IMR-90 (cell line): ENCODE results near the gene LTN1. TPM values are rescaled to one million over a fixed set of nuclear protein-coding genes. Genes with fewer than 3 reads are reported as not detected.

Source experiments
- ATAC-seq: fragments of 200-7000 bp; cut with Tn5 transposase; 2 replicates; pipeline ENCODE4 v1.9.1; 2020; ENCODE audit warnings: low read depth, mild to moderate bottlenecking, moderate library complexity
- BruUV-seq: library from RNA; stranded (reverse); fragments of 400-500 nt; replicated peaks from 2 replicates; lab custom pipeline; 2021; lab: Mats Ljungman, UMichigan
- CTCF ChIA-PET: fragments of 300-600 bp; formaldehyde crosslinking; extraction: SDS; loops from one replicate; lab custom pipeline; 2021; ENCODE audit warnings: antibody characterized with exemption; lab: Yijun Ruan, JAX
- POLR2A ChIA-PET: fragments of 300-600 bp; sonication (Branson Sonifier 250); formaldehyde crosslinking; loops from one replicate; lab custom pipeline; 2022; ENCODE audit warnings: antibody characterized with exemption; ENCODE audit not compliant: unreplicated experiment; lab: Charles Lee
- DNase-seq: peaks from one replicate; pipeline ENCODE4 v3.0.0; 2013
- H2AFZ ChIP-seq: replicated peaks from 2 replicates; pipeline ENCODE3; 2013; ENCODE audit warnings: low read length, mild to moderate bottlenecking; ENCODE audit not compliant: poor library complexity
- H2AK5ac ChIP-seq: 2 replicates; pipeline ENCODE4 v1.6.1; 2013; ENCODE audit warnings: low read depth, low read length, inconsistent platforms
- H2AK9ac ChIP-seq: replicated peaks from 2 replicates; pipeline ENCODE3; 2013; ENCODE audit warnings: mild to moderate bottlenecking, low read depth, low read length, moderate library complexity; ENCODE audit not compliant: poor library complexity
- H2BK120ac ChIP-seq: 2 replicates; pipeline ENCODE4 v1.6.1; 2013; ENCODE audit warnings: low read depth, low read length, inconsistent platforms
- H2BK15ac ChIP-seq: 3 replicates; pipeline ENCODE4 v1.6.1; 2013; ENCODE audit warnings: low read depth, low read length, inconsistent platforms
- H2BK20ac ChIP-seq: 2 replicates; pipeline ENCODE4 v1.6.1; 2013; ENCODE audit warnings: low read depth, mild to moderate bottlenecking, inconsistent platforms, low read length, moderate library complexity
- H2BK5ac ChIP-seq: 2 replicates; pipeline ENCODE4 v1.6.1; 2013; ENCODE audit warnings: mild to moderate bottlenecking, low read depth, low read length, inconsistent platforms; ENCODE audit not compliant: poor library complexity, severe bottlenecking
- H3K14ac ChIP-seq: replicated peaks from 2 replicates; pipeline ENCODE4 v1.6.1; 2013; ENCODE audit warnings: low read depth, low read length, inconsistent platforms
- H3K18ac ChIP-seq: 2 replicates; pipeline ENCODE4 v1.6.1; 2013; ENCODE audit warnings: low read depth, low read length, control low read depth
- H3K23ac ChIP-seq: 2 replicates; pipeline ENCODE4 v1.6.1; 2013; ENCODE audit warnings: low read depth, low read length, inconsistent platforms
- H3K27ac ChIP-seq: 2 replicates; pipeline ENCODE4 v1.5.1; 2013; ENCODE audit warnings: mild to moderate bottlenecking, control low read depth, low read length; ENCODE audit not compliant: insufficient read depth
- H3K27me3 ChIP-seq: 2 replicates; pipeline ENCODE4 v1.6.1; 2013; ENCODE audit warnings: low read length; ENCODE audit not compliant: control insufficient read depth, insufficient read depth
- H3K36me3 ChIP-seq: 2 replicates; pipeline ENCODE4 v1.6.1; 2013; ENCODE audit warnings: low read length, mixed read lengths; ENCODE audit not compliant: control insufficient read depth, insufficient read depth
- H3K4ac ChIP-seq: 2 replicates; pipeline ENCODE4 v1.6.1; 2013; ENCODE audit warnings: low read depth, low read length, inconsistent platforms
- H3K4me1 ChIP-seq: 2 replicates; pipeline ENCODE4 v1.6.1; 2013; ENCODE audit warnings: low read length, mixed read lengths; ENCODE audit not compliant: control insufficient read depth, insufficient read depth
- H3K4me2 ChIP-seq: 2 replicates; pipeline ENCODE4 v1.6.1; 2013; ENCODE audit warnings: low read depth, mild to moderate bottlenecking, control low read depth, low read length, moderate library complexity
- H3K4me3 ChIP-seq: 2 replicates; pipeline ENCODE4 v1.5.1; 2013; ENCODE audit warnings: low read depth, mild to moderate bottlenecking, control low read depth, low read length, moderate library complexity; ENCODE audit not compliant: insufficient read depth
- H3K56ac ChIP-seq: 2 replicates; pipeline ENCODE4 v1.6.1; 2013; ENCODE audit warnings: low read length, inconsistent platforms; ENCODE audit not compliant: insufficient read depth; ENCODE audit errors: extremely low read depth
- H3K79me1 ChIP-seq, 2 experiments: 2 replicates each; pipeline ENCODE4 v1.6.1; 2013; ENCODE audit warnings: low read length in 2 of 2, inconsistent platforms in 1 of 2, low read depth in 1 of 2
- H3K9ac ChIP-seq: 2 replicates; pipeline ENCODE4 v1.6.1; 2013; ENCODE audit warnings: low read depth, low read length, control low read depth
- H3K9me1 ChIP-seq: 2 replicates; pipeline ENCODE4 v1.6.1; 2013; ENCODE audit warnings: low read length, inconsistent platforms; ENCODE audit not compliant: insufficient read depth
- H3K9me3 ChIP-seq: 2 replicates; pipeline ENCODE4 v1.6.1; 2013; ENCODE audit warnings: low read length; ENCODE audit not compliant: control insufficient read depth, insufficient read depth
- H4K20me1 ChIP-seq: 2 replicates; pipeline ENCODE4 v1.6.1; 2013; ENCODE audit warnings: low read length, inconsistent platforms; ENCODE audit not compliant: insufficient read depth
- H4K5ac ChIP-seq: 2 replicates; pipeline ENCODE4 v1.6.1; 2013; ENCODE audit warnings: mild to moderate bottlenecking, low read depth, low read length, control low read depth
- H4K8ac ChIP-seq, 2 experiments: 2 replicates each; pipeline ENCODE4 v1.6.1; 2013; ENCODE audit warnings: low read depth in 2 of 2, low read length in 2 of 2, control low read depth in 1 of 2, inconsistent platforms in 1 of 2
- H4K91ac ChIP-seq: 2 replicates; pipeline ENCODE4 v1.6.1; 2013; ENCODE audit warnings: low read depth, low read length, inconsistent platforms; ENCODE audit not compliant: insufficient read depth
- MAZ ChIP-seq: IDR thresholded peaks from 2 replicates; pipeline ENCODE4 v1.6.1; 2012; ENCODE audit warnings: low read depth, mild to moderate bottlenecking, low read length, improper control_type of control experiment, moderate library complexity, borderline replicate concordance
- RFX5 ChIP-seq: IDR thresholded peaks from 2 replicates; pipeline ENCODE4 v1.8.0; 2012; ENCODE audit warnings: low read depth, mild to moderate bottlenecking, low read length, moderate library complexity
- SMC3 ChIP-seq: fragments of 150-350 bp; IDR thresholded peaks from 2 replicates; pipeline ENCODE4 v1.6.1; 2016; ENCODE audit warnings: low read depth, mild to moderate bottlenecking, antibody characterized with exemption, low read length, moderate library complexity
- WGBS, 2 experiments: methylation state at CpG; one replicate each; pipeline versions ENCODE4 v1.1.5 to v1.1.7; 2013; ENCODE audit warnings: missing lambda C conversion rate in 2 of 2; ENCODE audit not compliant: insufficient read length in 1 of 2; ENCODE audit errors: extremely low coverage in 2 of 2; 5-methylcytosine and 5-hydroxymethylcytosine counted together
- dilution Hi-C: fragments of 300-500 bp; cut with HindIII; formaldehyde crosslinking; loops from one replicate; pipeline ENCODE4 v1.14.3; 2018; ENCODE audit warnings: low sequenced_read_pairs; ENCODE audit not compliant: unreplicated experiment
- in situ Hi-C: fragments of 300-500 bp; cut with MboI; formaldehyde crosslinking; loops from 3 replicates; pipeline ENCODE4 v1.14.3; 2019; ENCODE audit warnings: low sequenced_read_pairs, inconsistent platforms, mixed read lengths
- intact Hi-C: fragments of 100-400 bp; cut with micrococcal nuclease; formaldehyde crosslinking; loops from 2 replicates; pipeline ENCODE4 v1.10.0; 2022
- polyA plus RNA-seq, 3 experiments: library from polyadenylated mRNA; depleted of rRNA; stranded (reverse); fragments of >200 nt; gene quantifications; 2 replicates each; pipeline ENCODE4 v1.2.3, GENCODE V29; 2012; ENCODE audit warnings: low replicate concordance in 1 of 3
- total RNA-seq: library from RNA; depleted of rRNA; stranded (reverse); fragments of >200 nt; gene quantifications from 2 replicates; pipeline ENCODE4 v1.2.3, GENCODE V29; 2012
- TF ChIP-seq, protein P1 (sequence below): conservative IDR thresholded peaks from 2 replicates; pipeline ENCODE4 v1.5.1; 2012; ENCODE audit warnings: mild to moderate bottlenecking, low read depth, low read length, improper control_type of control experiment
- TF ChIP-seq, protein P2 (sequence below): fragments of 150-350 bp; IDR thresholded peaks from 2 replicates; pipeline ENCODE4 v1.6.1; 2017; ENCODE audit warnings: mild to moderate bottlenecking, antibody characterized with exemption, low read length, low read depth

Gene LTN1
- total and polyA plus RNA-seq, 2 of the 4 experiments (the other 2 are of a cell fraction) = 6.7 to 35.5 TPM

DNA sequence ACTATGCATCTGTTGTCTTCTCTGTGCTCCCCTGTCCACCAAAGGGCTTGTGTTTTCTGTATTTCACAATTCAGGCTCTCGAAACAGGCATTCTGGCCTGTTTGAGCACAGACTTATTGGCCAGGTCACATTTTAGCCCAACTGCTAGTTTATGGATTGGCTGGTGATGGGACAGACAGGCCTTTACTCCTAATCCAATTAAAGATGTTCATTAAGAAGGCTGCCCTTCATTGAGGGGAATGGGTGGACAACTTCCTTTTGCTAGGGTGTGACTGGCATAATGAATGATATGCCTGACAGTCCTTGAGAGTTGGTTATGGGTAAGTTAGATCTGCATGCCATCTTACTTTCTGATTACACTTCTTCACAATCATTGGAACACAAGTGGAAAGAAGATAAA, 86.4 kb downstream of the LTN1 start:
- POLR2A ChIA-PET = no interaction called here
- Histone ChIP-seq H3K79me1 (no peaks in the 10 kb centered on the region), H3K23ac (no peak overlapping the region), H3K18ac (no peak overlapping the region), H4K91ac (no peak overlapping the region), H2BK5ac (no peak overlapping the region), H3K4me1 (no peaks in the 10 kb centered on the region), H4K20me1 (no peaks in the 10 kb centered on the region), H2BK120ac (no peak overlapping the region), H3K27ac (no peak overlapping the region), H2AFZ (no peak overlapping the region), H3K14ac (no peak overlapping the region), H2BK20ac (no peak overlapping the region), H3K27me3 (no peaks in the 10 kb centered on the region), H3K4me2 (no peak overlapping the region), H3K9ac (no peak overlapping the region), H4K8ac (no peak overlapping the region), H3K56ac (no peak overlapping the region), H3K36me3 (no peaks in the 10 kb centered on the region), H3K9me3 (no peaks in the 10 kb centered on the region), H2AK9ac (no peak overlapping the region), H3K4me3 (no peak overlapping the region), H3K9me1 (no peaks in the 10 kb centered on the region), H3K4ac (no peak overlapping the region), H4K5ac (no peak overlapping the region), H2BK15ac (no peak overlapping the region), H2AK5ac (no peak overlapping the region)
- WGBS, 2 experiments = no CpG with 5 or more reads among the region's 1 CpG
- dilution Hi-C loops (no loop called here), in situ Hi-C loops (no loop called here), intact Hi-C loops (no loop called here)
- TF ChIP-seq RFX5 = no peak
- no peak for TF ChIP-seq SMC3
- TF ChIP-seq, protein P1, sequence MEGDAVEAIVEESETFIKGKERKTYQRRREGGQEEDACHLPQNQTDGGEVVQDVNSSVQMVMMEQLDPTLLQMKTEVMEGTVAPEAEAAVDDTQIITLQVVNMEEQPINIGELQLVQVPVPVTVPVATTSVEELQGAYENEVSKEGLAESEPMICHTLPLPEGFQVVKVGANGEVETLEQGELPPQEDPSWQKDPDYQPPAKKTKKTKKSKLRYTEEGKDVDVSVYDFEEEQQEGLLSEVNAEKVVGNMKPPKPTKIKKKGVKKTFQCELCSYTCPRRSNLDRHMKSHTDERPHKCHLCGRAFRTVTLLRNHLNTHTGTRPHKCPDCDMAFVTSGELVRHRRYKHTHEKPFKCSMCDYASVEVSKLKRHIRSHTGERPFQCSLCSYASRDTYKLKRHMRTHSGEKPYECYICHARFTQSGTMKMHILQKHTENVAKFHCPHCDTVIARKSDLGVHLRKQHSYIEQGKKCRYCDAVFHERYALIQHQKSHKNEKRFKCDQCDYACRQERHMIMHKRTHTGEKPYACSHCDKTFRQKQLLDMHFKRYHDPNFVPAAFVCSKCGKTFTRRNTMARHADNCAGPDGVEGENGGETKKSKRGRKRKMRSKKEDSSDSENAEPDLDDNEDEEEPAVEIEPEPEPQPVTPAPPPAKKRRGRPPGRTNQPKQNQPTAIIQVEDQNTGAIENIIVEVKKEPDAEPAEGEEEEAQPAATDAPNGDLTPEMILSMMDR = no peak
- TF ChIP-seq, protein P2, sequence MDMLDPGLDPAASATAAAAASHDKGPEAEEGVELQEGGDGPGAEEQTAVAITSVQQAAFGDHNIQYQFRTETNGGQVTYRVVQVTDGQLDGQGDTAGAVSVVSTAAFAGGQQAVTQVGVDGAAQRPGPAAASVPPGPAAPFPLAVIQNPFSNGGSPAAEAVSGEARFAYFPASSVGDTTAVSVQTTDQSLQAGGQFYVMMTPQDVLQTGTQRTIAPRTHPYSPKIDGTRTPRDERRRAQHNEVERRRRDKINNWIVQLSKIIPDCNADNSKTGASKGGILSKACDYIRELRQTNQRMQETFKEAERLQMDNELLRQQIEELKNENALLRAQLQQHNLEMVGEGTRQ = no peak
- no peak for TF ChIP-seq MAZ
- no TSS peak for BruUV-seq
- CTCF ChIA-PET = no interaction called here
- DNase-seq (no peak), ATAC-seq (no peak)
